Tibial nerve (tissue), 4 donors: ENCODE data around the gene AKT3.

Experiments used
- EP300 ChIP-seq, 2 donors: sonication (generic); formaldehyde crosslinking; IDR thresholded peaks; one replicate each; pipeline ENCODE4 v1.6.1; 2017; ENCODE audit warnings: antibody characterized with exemption in 2 of 2, mild to moderate bottlenecking in 1 of 2
- POLR2A ChIP-seq, 2 donors: fragments of 450-650 bp; IDR thresholded peaks; one replicate each; pipeline ENCODE4 v1.6.1; 2017; ENCODE audit warnings: antibody characterized with exemption in 2 of 2, mild to moderate bottlenecking in 2 of 2, moderate library complexity in 2 of 2
- TF ChIP-seq, protein P1 (sequence below), 5 experiments: fragments of 200-600 bp in 3 of 5; fragments of 450-650 bp in 2 of 5; sonication (generic) in 3 of 5; IDR thresholded peaks; one replicate each; pipeline ENCODE4 v1.5.1; 2016 to 2019; ENCODE audit warnings: antibody characterized with exemption in 5 of 5, mild to moderate bottlenecking in 3 of 5, moderate library complexity in 2 of 5

DNA sequence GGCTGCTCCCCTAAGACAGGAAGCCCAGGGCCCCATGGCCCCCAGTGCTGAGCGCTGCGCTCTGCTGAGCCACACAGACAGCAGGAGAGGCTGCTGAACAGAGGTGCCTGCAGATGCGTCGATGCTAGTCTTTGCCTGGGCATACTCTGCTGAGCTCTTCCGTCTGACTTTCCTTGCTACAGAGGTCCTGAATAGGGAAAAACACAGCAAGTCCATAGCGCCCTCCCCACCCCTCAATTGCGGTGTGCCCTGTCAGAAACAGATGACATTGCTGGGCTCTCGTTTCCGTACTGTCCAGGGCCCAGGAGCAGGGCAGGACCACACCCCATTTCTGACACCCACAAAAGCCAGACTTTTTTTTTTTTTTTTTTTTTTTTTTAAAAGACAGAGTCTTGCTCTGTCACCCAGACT, 341.7 kb downstream of the AKT3 start:
- TF ChIP-seq EP300 (IDR thresholded peaks at IDR 0.05): no peak
- TF ChIP-seq POLR2A (IDR thresholded peaks at IDR 0.05): no peak
- TF ChIP-seq, protein P1, sequence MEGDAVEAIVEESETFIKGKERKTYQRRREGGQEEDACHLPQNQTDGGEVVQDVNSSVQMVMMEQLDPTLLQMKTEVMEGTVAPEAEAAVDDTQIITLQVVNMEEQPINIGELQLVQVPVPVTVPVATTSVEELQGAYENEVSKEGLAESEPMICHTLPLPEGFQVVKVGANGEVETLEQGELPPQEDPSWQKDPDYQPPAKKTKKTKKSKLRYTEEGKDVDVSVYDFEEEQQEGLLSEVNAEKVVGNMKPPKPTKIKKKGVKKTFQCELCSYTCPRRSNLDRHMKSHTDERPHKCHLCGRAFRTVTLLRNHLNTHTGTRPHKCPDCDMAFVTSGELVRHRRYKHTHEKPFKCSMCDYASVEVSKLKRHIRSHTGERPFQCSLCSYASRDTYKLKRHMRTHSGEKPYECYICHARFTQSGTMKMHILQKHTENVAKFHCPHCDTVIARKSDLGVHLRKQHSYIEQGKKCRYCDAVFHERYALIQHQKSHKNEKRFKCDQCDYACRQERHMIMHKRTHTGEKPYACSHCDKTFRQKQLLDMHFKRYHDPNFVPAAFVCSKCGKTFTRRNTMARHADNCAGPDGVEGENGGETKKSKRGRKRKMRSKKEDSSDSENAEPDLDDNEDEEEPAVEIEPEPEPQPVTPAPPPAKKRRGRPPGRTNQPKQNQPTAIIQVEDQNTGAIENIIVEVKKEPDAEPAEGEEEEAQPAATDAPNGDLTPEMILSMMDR (IDR thresholded peaks at IDR 0.05): no peak
